ENCODE measurements around the gene ZNF765. TPM values are rescaled to one million over a fixed set of nuclear protein-coding genes. Genes with fewer than 3 reads are reported as not detected.

ZNF765 gene
- total RNA-seq (2022; extraction: Qiagen RNA extraction): 3.2 to 5.7 TPM (median 3.5 TPM) in 5 replicates

DNA sequence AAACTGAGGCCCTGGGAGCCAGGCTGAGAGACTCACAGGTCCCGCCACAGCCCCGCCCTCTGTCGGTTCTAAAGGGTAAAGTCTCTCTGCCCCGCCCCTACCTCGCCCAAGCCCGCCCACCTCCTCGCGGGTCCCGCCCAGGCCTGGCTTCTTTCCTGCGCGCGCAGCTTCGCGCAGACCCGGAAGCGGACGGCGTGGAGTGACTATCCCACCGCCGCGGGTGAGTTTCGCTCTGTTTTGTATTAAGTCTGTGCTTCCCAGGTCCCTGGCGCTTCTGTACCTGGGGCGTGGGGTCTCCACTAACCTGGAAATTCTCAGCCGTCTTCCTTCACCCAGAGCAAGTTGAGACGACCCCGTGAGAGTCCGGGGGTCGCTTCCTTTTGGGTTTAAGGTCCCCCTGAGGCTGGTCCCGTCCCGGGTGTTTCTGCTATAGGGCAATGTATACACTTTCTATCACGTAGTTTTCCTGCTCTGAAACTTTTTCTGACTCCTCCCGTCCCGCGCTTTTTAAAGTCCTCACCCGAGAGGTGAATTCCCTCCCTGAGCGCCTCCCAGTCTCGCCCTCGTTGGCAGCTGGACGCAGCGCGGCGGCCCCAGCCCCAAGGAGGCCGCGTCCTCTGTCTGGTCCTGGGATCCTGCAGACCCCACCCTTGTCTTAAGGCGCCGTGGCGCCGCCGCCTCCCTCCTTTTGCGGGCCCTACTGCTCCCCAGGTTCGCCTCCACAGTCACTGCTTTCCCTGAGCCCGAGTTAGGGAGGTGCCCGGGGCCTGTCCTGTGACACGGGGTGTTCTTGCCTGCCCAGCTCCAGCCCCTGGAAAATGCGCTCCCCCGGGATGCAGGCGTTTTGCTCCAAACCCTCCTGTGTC is at the start of gene ZNF765:
Gene ZNF765 (plus strand): TSS at position 176 of the 866 bp plus-strand sequence. CDS start 2,867 bp downstream, outside the sequence.

GRCh38 chr19:53365134-53365898 is 29.6 kb upstream of the ZNF765 start, which contains the start of gene ZNF525:
TSS of gene ZNF525 (plus strand) at chr19:53365705. CDS start at chr19:53372282, 6,577 bp downstream.

DNA sequence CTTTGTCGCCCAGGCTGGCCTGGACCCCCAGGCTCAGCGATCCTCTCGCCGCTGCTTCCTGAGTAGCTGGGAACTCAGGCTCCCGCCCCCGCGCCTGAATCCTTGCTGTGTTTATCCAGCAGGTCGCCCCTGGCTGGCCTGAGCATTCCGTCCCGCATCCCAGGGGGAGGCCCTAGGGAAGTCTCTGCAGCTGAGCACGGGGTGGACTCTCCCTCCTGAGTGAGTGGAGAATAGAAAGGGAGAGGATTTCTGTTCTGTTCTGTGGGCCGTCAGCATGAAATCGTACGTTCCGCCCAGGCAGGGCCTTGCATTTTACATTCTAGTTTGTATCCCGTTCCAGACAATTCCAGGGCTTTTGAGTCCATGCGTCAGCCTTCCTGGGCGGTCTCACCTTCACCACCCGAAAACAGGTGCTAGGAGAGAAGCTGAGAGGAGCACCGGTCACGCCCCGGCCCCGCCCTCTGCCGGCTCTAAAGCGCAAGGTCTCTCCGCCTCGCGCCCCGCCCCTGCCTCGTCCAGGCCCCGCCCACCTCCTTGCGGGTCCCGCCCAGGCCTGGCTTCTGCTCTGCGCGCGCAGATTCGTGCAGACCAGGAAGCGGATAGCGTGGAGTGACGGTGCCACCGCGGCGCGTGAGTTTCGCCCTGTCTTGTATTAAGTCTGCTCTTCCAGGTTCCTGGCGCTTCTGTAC is 36.6 kb downstream of the ZNF765 start, which contains the start of gene ZNF761:
Gene ZNF761 (plus strand): TSS at position 586 of the 689 bp plus-strand sequence. CDS start 15,285 bp downstream, outside the sequence.

DNA sequence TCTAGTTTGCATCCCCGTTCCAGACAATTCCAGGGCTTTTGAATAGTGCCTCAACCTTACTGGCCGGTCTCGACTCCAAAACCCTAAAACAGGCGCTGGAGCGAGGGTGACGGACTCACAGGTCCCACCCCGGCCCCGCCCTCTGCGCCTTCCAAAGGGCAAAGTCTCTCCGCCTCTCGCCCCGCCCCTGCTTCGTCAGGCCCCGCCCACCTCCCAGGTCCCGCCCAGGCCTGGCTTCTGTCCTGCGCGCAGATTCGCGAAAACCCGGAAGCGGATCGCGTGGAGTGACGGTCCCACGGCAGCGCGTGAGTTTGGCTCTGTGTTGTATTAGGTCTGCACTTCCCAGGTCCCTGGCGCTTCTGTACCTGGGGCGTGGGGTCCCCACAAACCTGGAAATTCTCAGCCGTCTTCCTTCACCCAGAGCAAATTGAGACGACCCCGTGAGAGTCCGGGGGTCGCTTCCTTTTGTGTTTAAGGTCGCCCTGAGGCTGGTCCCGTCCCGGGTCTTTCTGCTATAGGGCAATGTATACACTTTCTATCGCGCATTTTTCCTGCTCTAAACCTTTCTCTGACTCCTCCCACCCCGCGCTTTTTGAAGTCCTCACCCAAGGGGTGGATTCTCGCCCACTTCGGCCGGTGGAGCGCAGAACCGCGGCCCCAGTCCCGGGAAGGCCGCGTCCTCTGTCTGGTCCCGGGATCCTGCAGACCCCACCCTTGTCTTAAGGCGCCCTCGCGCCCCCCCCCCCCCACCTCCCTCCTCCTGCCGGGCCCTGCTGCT is 72.7 kb downstream of the ZNF765 start, which contains the start of gene ZNF813:
Gene ZNF813 (plus strand): TSS at position 249 of the 778 bp plus-strand sequence. CDS start 16,090 bp downstream, outside the sequence.

Other genes starting within 250 kb of the ZNF765 start
- not detected in 5 replicates for gene ZNF347, start 236.1 kb upstream of the ZNF765 start, total RNA-seq (2022; extraction: Qiagen RNA extraction)
- gene ZNF665, start 201.8 kb upstream of the ZNF765 start, total RNA-seq (2022; extraction: Qiagen RNA extraction): not detected in 5 replicates
- not detected in 5 replicates for gene ZNF677, start 140.3 kb upstream of the ZNF765 start, total RNA-seq (2022; extraction: Qiagen RNA extraction)
- not detected in 5 replicates for gene VN1R2, start 136.9 kb upstream of the ZNF765 start, total RNA-seq (2022; extraction: Qiagen RNA extraction)
- not detected in 5 replicates for gene VN1R4, start 127.4 kb upstream of the ZNF765 start, total RNA-seq (2022; extraction: Qiagen RNA extraction)
- gene ZNF845, start 61.4 kb upstream of the ZNF765 start, total RNA-seq (2022; extraction: Qiagen RNA extraction): 2.6 to 4.4 TPM (median 3.4 TPM) in 5 replicates
- gene ZNF525, start 29.4 kb upstream of the ZNF765 start, total RNA-seq (2022; extraction: Qiagen RNA extraction): 0.14 to 0.43 TPM (median 0.22 TPM) in 5 replicates
- gene ZNF761, start 36.8 kb downstream of the ZNF765 start, total RNA-seq (2022; extraction: Qiagen RNA extraction): 6.8 to 7.8 TPM (median 6.9 TPM) in 5 replicates
- gene ZNF813, start 72.6 kb downstream of the ZNF765 start, total RNA-seq (2022; extraction: Qiagen RNA extraction): 0.16 to 0.32 TPM (median 0.19 TPM) in 5 replicates
- gene ZNF331, start 143.0 kb downstream of the ZNF765 start, total RNA-seq (2022; extraction: Qiagen RNA extraction): 10.2 to 11.0 TPM (median 10.5 TPM) in 5 replicates
- not detected in 5 replicates for gene DPRX, start 236.8 kb downstream of the ZNF765 start, total RNA-seq (2022; extraction: Qiagen RNA extraction)

Measured in A549 treated with AZD2906 at 1 μM for 4 hours (cell line).